ENCODE measurements around the gene FAM20A. TPM values are rescaled to one million over a fixed set of nuclear protein-coding genes. Genes with fewer than 3 reads are reported as not detected.

FAM20A gene
- total RNA-seq, 1 donor from 2014 or later: 0.44 TPM

DNA sequence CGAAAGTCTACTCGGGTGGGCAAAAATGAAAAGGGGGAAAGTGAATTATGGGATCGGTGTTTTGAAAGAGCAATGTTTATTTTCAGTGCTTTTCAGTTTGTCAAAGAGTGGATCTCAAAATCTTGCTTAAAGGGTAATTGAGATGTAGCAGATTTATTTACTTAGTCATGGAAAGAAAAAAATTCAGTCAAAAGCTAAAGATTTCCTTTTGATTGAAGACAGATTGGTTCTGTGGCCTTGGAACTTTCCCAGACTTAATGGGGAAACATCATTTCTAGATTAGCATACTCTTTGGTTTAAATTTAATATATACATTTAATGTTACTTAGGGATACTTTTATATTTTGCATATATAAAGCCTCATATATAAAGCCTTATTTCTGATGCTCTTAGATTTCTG lies 68.3 kb downstream of the FAM20A start:
- DNase-seq (ENCODE audit: low spot score): no peak
- Mint-ChIP-seq H3K27me3 (ENCODE audit: unreplicated experiment) (no peaks in the 10 kb centered on the region), H3K4me1 (ENCODE audit: unreplicated experiment) (peaks cover 7% of the 10 kb centered on the region), H3K27ac (ENCODE audit: unreplicated experiment) (no peak overlapping the region), H3K9me3 (ENCODE audit: unreplicated experiment) (no peaks in the 10 kb centered on the region), H3K4me3 (ENCODE audit: unreplicated experiment) (no peak overlapping the region), H3K36me3 (ENCODE audit: low read depth, unreplicated experiment) (peaks cover 31% of the 10 kb centered on the region)
- no peak for TF ChIP-seq CTCF (IDR thresholded peaks at IDR 0.05; ENCODE audit: unreplicated experiment)

DNA sequence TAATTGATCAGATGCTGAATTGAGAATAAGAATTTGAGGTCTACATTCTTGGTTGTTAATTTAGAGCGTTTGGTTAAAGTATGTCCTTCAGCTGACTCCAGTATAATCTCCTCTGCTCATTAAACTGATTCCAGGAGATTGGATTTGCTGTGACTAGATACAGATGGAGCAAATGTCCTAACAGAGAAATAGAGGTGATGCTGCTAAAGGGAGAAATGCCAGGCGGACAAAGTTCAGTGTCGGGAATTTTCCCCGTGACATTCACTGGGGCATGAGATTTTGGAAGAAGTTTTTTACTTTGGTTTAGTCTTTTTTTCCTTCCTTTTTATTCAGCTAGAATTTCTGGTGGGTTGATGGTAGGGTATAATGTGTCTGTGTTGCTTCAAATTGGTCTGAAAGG lies 69.9 kb downstream of the FAM20A start:
- H3K36me3 Mint-ChIP-seq (ENCODE audit: low read depth, unreplicated experiment): peaks cover 38% of the 10 kb centered on the region
- no peak for DNase-seq (ENCODE audit: low spot score)
- TF ChIP-seq CTCF (IDR thresholded peaks at IDR 0.05; ENCODE audit: unreplicated experiment): no peak
- no peak overlapping the region for H3K4me3 Mint-ChIP-seq (ENCODE audit: unreplicated experiment)
- H3K9me3 Mint-ChIP-seq (ENCODE audit: unreplicated experiment): no peaks in the 10 kb centered on the region
- H3K27me3 Mint-ChIP-seq (ENCODE audit: unreplicated experiment): peaks cover 1% of the 10 kb centered on the region
- H3K4me1 Mint-ChIP-seq (ENCODE audit: unreplicated experiment): peaks cover 22% of the 10 kb centered on the region
- H3K27ac Mint-ChIP-seq (ENCODE audit: unreplicated experiment): no peak overlapping the region

DNA sequence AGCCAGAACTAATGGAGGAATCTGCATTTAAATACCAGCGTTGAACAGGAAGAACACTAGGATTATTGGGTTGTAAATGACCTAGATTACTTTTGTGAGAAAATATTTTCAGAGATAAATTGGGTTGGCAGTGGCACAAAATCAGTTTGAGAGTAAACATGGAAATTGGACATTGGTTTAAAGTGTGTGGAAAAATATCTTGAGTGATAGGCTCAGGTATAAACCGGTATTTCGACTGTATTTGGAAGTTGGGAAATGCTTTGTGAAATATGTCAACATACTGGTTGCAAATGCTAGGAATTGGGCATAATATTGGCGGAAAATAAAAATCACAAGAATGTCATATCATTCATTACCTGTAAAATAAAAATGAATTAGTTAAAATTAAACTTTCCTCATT lies 73.9 kb downstream of the FAM20A start:
- Mint-ChIP-seq H3K4me1 (ENCODE audit: unreplicated experiment) (peaks cover 22% of the 10 kb centered on the region), H3K4me3 (ENCODE audit: unreplicated experiment) (no peak overlapping the region), H3K27me3 (ENCODE audit: unreplicated experiment) (peaks cover 1% of the 10 kb centered on the region), H3K9me3 (ENCODE audit: unreplicated experiment) (no peaks in the 10 kb centered on the region), H3K27ac (ENCODE audit: unreplicated experiment) (peak overlapping the region; percentile 88), H3K36me3 (ENCODE audit: low read depth, unreplicated experiment) (peaks cover 50% of the 10 kb centered on the region)
- TF ChIP-seq CTCF (IDR thresholded peaks at IDR 0.05; ENCODE audit: unreplicated experiment): no peak
- no peak for DNase-seq (ENCODE audit: low spot score)

- Mint-ChIP-seq H3K4me1 (ENCODE audit: unreplicated experiment) (peaks cover 22% of the 10 kb centered on the region), H3K27me3 (ENCODE audit: unreplicated experiment) (peaks cover 1% of the 10 kb centered on the region), H3K27ac (ENCODE audit: unreplicated experiment) (peak overlapping the region; percentile 88), H3K36me3 (ENCODE audit: low read depth, unreplicated experiment) (peaks cover 51% of the 10 kb centered on the region), H3K9me3 (ENCODE audit: unreplicated experiment) (no peaks in the 10 kb centered on the region), H3K4me3 (ENCODE audit: unreplicated experiment) (no peak overlapping the region)
- no peak for TF ChIP-seq CTCF (IDR thresholded peaks at IDR 0.05; ENCODE audit: unreplicated experiment)
- no peak for DNase-seq (ENCODE audit: low spot score)
Measured at GRCh38 chr17:68526548-68526947, 74.6 kb downstream of the FAM20A start.

- peaks cover 51% of the 10 kb centered on the region for H3K36me3 Mint-ChIP-seq (ENCODE audit: low read depth, unreplicated experiment)
- no peak overlapping the region for H3K4me3 Mint-ChIP-seq (ENCODE audit: unreplicated experiment)
- peaks cover 2% of the 10 kb centered on the region for H3K27me3 Mint-ChIP-seq (ENCODE audit: unreplicated experiment)
- no peaks in the 10 kb centered on the region for H3K9me3 Mint-ChIP-seq (ENCODE audit: unreplicated experiment)
- H3K4me1 Mint-ChIP-seq (ENCODE audit: unreplicated experiment): peaks cover 22% of the 10 kb centered on the region
- H3K27ac Mint-ChIP-seq (ENCODE audit: unreplicated experiment): no peak overlapping the region
- no peak for TF ChIP-seq CTCF (IDR thresholded peaks at IDR 0.05; ENCODE audit: unreplicated experiment)
- DNase-seq (ENCODE audit: low spot score): no peak
Measured at GRCh38 chr17:68522266-68522665, 78.9 kb downstream of the FAM20A start.
